Body of pancreas (tissue), 4 donors: Measurements from ENCODE around the gene MEIG1.
"Not testable (repeated sequence)": the region's sequence is repeated elsewhere in the genome, so short reads cannot be mapped to it uniquely, and the experiment has no call there.

Experiments used
- CTCF ChIP-seq, 7 experiments: fragments of 450-650 bp in 4 of 7; fragments of 200-600 bp in 3 of 7; sonication (generic) in 3 of 7; IDR thresholded peaks; one replicate each; pipeline ENCODE4 v1.5.1; 2016 to 2019; ENCODE audit warnings: antibody characterized with exemption in 7 of 7
- POLR2A ChIP-seq, 3 donors: fragments of 450-650 bp; IDR thresholded peaks; one replicate each; pipeline ENCODE4 v1.6.1; 2016; ENCODE audit warnings: antibody characterized with exemption in 3 of 3, mild to moderate bottlenecking in 2 of 3

GRCh38 chr10:14992336-14992735, 33.1 kb downstream of the MEIG1 start:
- not testable (repeated sequence) for TF ChIP-seq CTCF, POLR2A (IDR thresholded peaks at IDR 0.05)
